A549 (cell line): Measurements from ENCODE around the gene SHCBP1L. TPM values are rescaled to one million over a fixed set of nuclear protein-coding genes. Genes with fewer than 3 reads are reported as not detected.

ENCODE experiments used
- ATAC-seq, 2 experiments: fragments of 200-7000 bp in 1 of 2; fragments of >200 bp in 1 of 2; cut with Nextera tagmentation in 1 of 2; cut with Tn5 transposase in 1 of 2; 3 replicates each; pipeline versions ENCODE4 v1.8.0 to v1.9.1; 2018 to 2020; ENCODE audit warnings: mild to moderate bottlenecking in 1 of 2, moderate library complexity in 1 of 2
- CTCF ChIA-PET: fragments of 300-600 bp; sonication (Branson Sonifier 250); formaldehyde crosslinking; extraction: SDS; loops from one replicate; lab custom pipeline; 2021; ENCODE audit warnings: antibody characterized with exemption, inconsistent platforms; lab: Yijun Ruan, JAX
- POLR2A ChIA-PET: fragments of 350-600 bp; formaldehyde crosslinking; extraction: SDS; loops from one replicate; lab custom pipeline; 2021; ENCODE audit warnings: antibody characterized with exemption, inconsistent platforms; lab: Yijun Ruan, JAX
- DNase-seq, 2 experiments: peaks; one replicate each; pipeline versions ENCODE4 v3.0.0 to v3.0.0-alpha.2; 2011 to 2016; ENCODE audit warnings: low read depth in 1 of 2, low spot score in 1 of 2
- FAIRE-seq: peaks from 2 replicates; lab custom pipeline; 2011; peaks lifted over from hg19 to GRCh38; lab: Jason Lieb, UNC
- H3K27ac ChIP-seq, 2 experiments: fragments of >200 bp; sonication (Bioruptor Twin); formaldehyde crosslinking; 3 replicates each; pipeline ENCODE4 v1.5.1; 2016 to 2017
- H3K4me1 ChIP-seq: fragments of >200 bp; sonication (Bioruptor Twin); formaldehyde crosslinking; 3 replicates; pipeline ENCODE4 v1.6.1; 2016
- H3K4me2 ChIP-seq: fragments of >200 bp; sonication (Bioruptor Twin); formaldehyde crosslinking; 3 replicates; pipeline ENCODE4 v1.6.1; 2016
- H3K4me3 ChIP-seq: fragments of >200 bp; sonication (Bioruptor Twin); formaldehyde crosslinking; 3 replicates; pipeline ENCODE4 v1.5.1; 2016
- H3K9me3 ChIP-seq: fragments of >200 bp; sonication (Bioruptor Twin); formaldehyde crosslinking; 3 replicates; pipeline ENCODE4 v1.6.1; 2016
- CBX8 ChIP-seq: fragments of 200-600 bp; sonication (generic); IDR thresholded peaks from 2 replicates; pipeline ENCODE4 v1.6.1; 2016
- CEBPB ChIP-seq, 2 experiments: fragments of >200 bp in 1 of 2; sonication (Bioruptor Twin) in 1 of 2; formaldehyde crosslinking in 1 of 2; IDR thresholded peaks; 2 replicates each; pipeline ENCODE4 v1.6.1; 2012 to 2016
- FOSB ChIP-seq: fragments of 250-450 bp; sonication (Bioruptor Pico); IDR thresholded peaks from 2 replicates; pipeline ENCODE4 v1.5.0; 2020; ENCODE audit warnings: mild to moderate bottlenecking, moderate library complexity
- GATA3 ChIP-seq: IDR thresholded peaks from 2 replicates; pipeline ENCODE4 v1.6.1; 2012; ENCODE audit warnings: borderline replicate concordance
- HDAC2 ChIP-seq: fragments of 200-600 bp; sonication (generic); IDR thresholded peaks from 2 replicates; pipeline ENCODE4 v1.6.1; 2016
- HOXB13 ChIP-seq: fragments of 250-450 bp; sonication (Bioruptor Pico); IDR thresholded peaks from 2 replicates; pipeline ENCODE4 v1.5.0; 2020; ENCODE audit warnings: low read depth, mild to moderate bottlenecking, moderate library complexity
- HOXB5 ChIP-seq: fragments of 250-450 bp; sonication (Bioruptor Pico); IDR thresholded peaks from 2 replicates; pipeline ENCODE4 v1.5.0; 2020; ENCODE audit warnings: mild to moderate bottlenecking, moderate library complexity
- KDM5A ChIP-seq: fragments of 200-600 bp; sonication (generic); IDR thresholded peaks from 2 replicates; pipeline ENCODE4 v1.6.1; 2016; ENCODE audit warnings: antibody characterized with exemption, mild to moderate bottlenecking
- MAFK ChIP-seq: fragments of 450-650 bp; IDR thresholded peaks from 2 replicates; pipeline ENCODE4 v1.6.1; 2014; ENCODE audit not compliant: partially characterized antibody
- NFE2L2 ChIP-seq: fragments of 150-350 bp; conservative IDR thresholded peaks from 2 replicates; pipeline ENCODE4 v1.6.1; 2014; ENCODE audit warnings: low read length
- NPAS2 ChIP-seq: fragments of 250-450 bp; sonication (Bioruptor Pico); IDR thresholded peaks from 2 replicates; pipeline ENCODE4 v1.8.0; 2022; ENCODE audit warnings: mild to moderate bottlenecking, moderate library complexity, borderline replicate concordance
- NR3C1 ChIP-seq: fragments of >200 bp; sonication (Bioruptor Twin); formaldehyde crosslinking; IDR thresholded peaks from 3 replicates; pipeline ENCODE4 v1.6.1; 2017
- POLR2AphosphoS2 ChIP-seq: conservative IDR thresholded peaks from 2 replicates; pipeline ENCODE4 v1.6.1; 2012; ENCODE audit warnings: low read length, improper control_type of control experiment, inconsistent platforms
- RARB ChIP-seq: fragments of 250-450 bp; sonication (Bioruptor Pico); IDR thresholded peaks from 2 replicates; pipeline ENCODE4 v1.8.0; 2021; ENCODE audit warnings: mild to moderate bottlenecking, moderate library complexity
- RNF2 ChIP-seq: fragments of 200-600 bp; sonication (generic); IDR thresholded peaks from 2 replicates; pipeline ENCODE4 v1.6.1; 2016; ENCODE audit warnings: low read depth, mild to moderate bottlenecking, antibody characterized with exemption, moderate library complexity, borderline replicate concordance
- SMC3 ChIP-seq: fragments of >200 bp; sonication (Bioruptor Twin); formaldehyde crosslinking; IDR thresholded peaks from 3 replicates; pipeline ENCODE4 v1.6.1; 2018; ENCODE audit warnings: inconsistent platforms
- TP53 ChIP-seq: fragments of 250-450 bp; sonication (Bioruptor Pico); IDR thresholded peaks from 2 replicates; pipeline ENCODE4 v1.5.0; 2021; ENCODE audit warnings: mild to moderate bottlenecking, moderate library complexity
- ZC3H11A ChIP-seq: fragments of 450-650 bp; IDR thresholded peaks from 2 replicates; pipeline ENCODE4 v1.6.1; 2014; ENCODE audit warnings: antibody characterized with exemption, mild to moderate bottlenecking
- ZNF302 ChIP-seq: fragments of 250-450 bp; sonication (Bioruptor Pico); IDR thresholded peaks from 2 replicates; pipeline ENCODE4 v1.9.0; 2021; ENCODE audit warnings: inconsistent platforms, mild to moderate bottlenecking, moderate library complexity
- WGBS: methylation state at CpG from one replicate; pipeline ENCODE4 v1.1.6; 2017; ENCODE audit errors: missing lambda C conversion rate; 5-methylcytosine and 5-hydroxymethylcytosine counted together
- polyA plus RNA-seq, 4 experiments: library from polyadenylated mRNA; depleted of rRNA in 3 of 4; stranded (reverse); fragments of >200 nt; fragmentation: RNase III in 1 of 4; extraction: RNeasy Plus Mini Kit Qiagen cat#74134 plus additional on column Dnase treatment in 1 of 4; gene quantifications; 2 replicates in 3 of 4; 3 replicates in 1 of 4; pipeline ENCODE4 v1.2.3, GENCODE V29; 2011 to 2017
- TF ChIP-seq, protein P1 (sequence below): fragments of 150-350 bp; IDR thresholded peaks from 2 replicates; pipeline ENCODE4 v1.6.1; 2014; ENCODE audit warnings: low read depth, mild to moderate bottlenecking, low read length
- TF ChIP-seq, protein P2 (sequence below): IDR thresholded peaks from 2 replicates; pipeline ENCODE4 v1.6.1; 2012
- TF ChIP-seq, protein P3 (sequence below): fragments of 250-450 bp; sonication (Bioruptor Pico); IDR thresholded peaks from 2 replicates; pipeline ENCODE4 v1.5.0; 2020; ENCODE audit warnings: low read depth, mild to moderate bottlenecking, moderate library complexity

SHCBP1L gene
- polyA plus RNA-seq, 2 of the 4 experiments (the other 2 are of a cell fraction), result not detected

DNA sequence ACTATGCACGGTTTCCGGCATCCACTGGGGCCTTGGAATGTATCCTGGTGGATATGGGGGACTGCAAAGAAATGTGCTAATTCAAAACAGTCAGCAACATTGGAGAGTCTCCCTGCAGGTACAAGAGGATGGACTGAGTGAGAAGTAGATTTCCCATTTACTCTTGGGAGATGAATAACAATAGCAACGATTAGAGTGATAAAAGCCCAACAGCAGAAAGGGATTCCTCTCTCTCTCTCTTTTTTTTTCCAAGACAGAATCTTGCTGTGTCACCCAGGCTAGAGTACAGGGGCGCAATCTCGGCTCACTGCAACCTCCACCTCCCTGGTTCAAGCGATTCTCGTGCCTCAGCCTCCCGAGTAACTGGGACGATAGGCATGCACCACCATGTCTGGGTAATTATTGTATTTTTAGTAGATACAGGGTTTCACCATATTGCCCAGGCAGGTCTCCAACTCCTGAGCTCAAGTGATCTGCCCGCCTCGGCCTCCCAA is 5.0 kb upstream of the SHCBP1L start:
- H3K4me2 ChIP-seq, result no peak overlapping the region
- WGBS, result 79% methylated on average over 11 of the region's 11 CpGs
- CTCF ChIA-PET, result no interaction called here
- no peak for DNase-seq
- no peak overlapping the region for H3K27ac ChIP-seq
- ATAC-seq, result no peak
- H3K4me3 ChIP-seq, result no peak overlapping the region
- POLR2A ChIA-PET, result no interaction called here
- FAIRE-seq, result no peak
- no peak for TF ChIP-seq ZC3H11A
- TF ChIP-seq SMC3, result no peak
- no peak for TF ChIP-seq RNF2
- no peak for TF ChIP-seq MAFK
- no peak for TF ChIP-seq KDM5A
- no peak for TF ChIP-seq CBX8
- TF ChIP-seq, protein P1, sequence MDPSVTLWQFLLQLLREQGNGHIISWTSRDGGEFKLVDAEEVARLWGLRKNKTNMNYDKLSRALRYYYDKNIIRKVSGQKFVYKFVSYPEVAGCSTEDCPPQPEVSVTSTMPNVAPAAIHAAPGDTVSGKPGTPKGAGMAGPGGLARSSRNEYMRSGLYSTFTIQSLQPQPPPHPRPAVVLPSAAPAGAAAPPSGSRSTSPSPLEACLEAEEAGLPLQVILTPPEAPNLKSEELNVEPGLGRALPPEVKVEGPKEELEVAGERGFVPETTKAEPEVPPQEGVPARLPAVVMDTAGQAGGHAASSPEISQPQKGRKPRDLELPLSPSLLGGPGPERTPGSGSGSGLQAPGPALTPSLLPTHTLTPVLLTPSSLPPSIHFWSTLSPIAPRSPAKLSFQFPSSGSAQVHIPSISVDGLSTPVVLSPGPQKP, result no peak
- TF ChIP-seq HOXB5 (CRISPR knock-in tag), result no peak
- H3K4me1 ChIP-seq, result peaks cover 2% of the 10 kb centered on the region
- H3K9me3 ChIP-seq, result no peaks in the 10 kb centered on the region

DNA sequence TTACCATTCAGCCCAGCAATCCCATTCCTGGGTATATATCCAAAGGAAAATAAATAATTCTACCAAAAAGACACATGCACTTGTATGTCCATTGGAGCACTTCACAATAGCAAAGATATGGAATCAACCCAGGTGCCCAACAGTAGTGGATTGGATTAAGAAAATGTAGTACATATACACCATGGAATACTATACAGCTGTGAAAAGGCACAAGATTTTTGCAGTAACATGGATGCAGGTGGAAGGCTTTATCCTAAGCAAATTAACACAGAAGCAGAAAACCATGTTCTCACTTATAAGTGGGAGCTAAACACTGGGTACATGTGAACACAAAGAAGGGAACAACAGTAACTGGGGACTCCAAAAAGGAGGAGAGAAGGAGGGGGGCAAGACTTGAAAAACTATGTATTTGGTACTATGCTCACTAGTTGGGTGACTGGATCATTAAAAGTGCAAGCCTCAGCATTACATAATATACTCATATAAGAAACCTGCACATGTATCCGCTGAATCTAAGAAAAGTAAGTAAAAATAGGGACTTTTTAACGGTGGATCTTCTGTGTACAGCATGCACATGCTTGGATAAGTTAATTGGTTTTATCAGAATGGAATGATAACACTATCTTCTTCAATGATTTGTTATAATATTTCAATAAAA is 3.9 kb upstream of the SHCBP1L start:
- POLR2A ChIA-PET, result no interaction called here
- ATAC-seq, result no peak
- CTCF ChIA-PET, result interaction anchor here (2.7 kb wide), 1 partner anchor 362 kb away, joined by 6 read pairs; no protein-coding TSS in a partner anchor
- no peak overlapping the region for H3K4me2 ChIP-seq
- H3K9me3 ChIP-seq, result no peaks in the 10 kb centered on the region
- H3K4me1 ChIP-seq, result no peaks in the 10 kb centered on the region
- DNase-seq, result no peak
- WGBS, result 65% methylated on average over 2 of the region's 2 CpGs
- FAIRE-seq, result no peak
- H3K27ac ChIP-seq, result no peak overlapping the region
- peak; percentile 21 for TF ChIP-seq MAFK
- no peak for TF ChIP-seq CEBPB (IDR thresholded peaks at IDR 0.05)
- TF ChIP-seq FOSB, result no peak
- TF ChIP-seq GATA3, result no peak
- no peak for TF ChIP-seq HDAC2
- H3K4me3 ChIP-seq, result no peak overlapping the region

DNA sequence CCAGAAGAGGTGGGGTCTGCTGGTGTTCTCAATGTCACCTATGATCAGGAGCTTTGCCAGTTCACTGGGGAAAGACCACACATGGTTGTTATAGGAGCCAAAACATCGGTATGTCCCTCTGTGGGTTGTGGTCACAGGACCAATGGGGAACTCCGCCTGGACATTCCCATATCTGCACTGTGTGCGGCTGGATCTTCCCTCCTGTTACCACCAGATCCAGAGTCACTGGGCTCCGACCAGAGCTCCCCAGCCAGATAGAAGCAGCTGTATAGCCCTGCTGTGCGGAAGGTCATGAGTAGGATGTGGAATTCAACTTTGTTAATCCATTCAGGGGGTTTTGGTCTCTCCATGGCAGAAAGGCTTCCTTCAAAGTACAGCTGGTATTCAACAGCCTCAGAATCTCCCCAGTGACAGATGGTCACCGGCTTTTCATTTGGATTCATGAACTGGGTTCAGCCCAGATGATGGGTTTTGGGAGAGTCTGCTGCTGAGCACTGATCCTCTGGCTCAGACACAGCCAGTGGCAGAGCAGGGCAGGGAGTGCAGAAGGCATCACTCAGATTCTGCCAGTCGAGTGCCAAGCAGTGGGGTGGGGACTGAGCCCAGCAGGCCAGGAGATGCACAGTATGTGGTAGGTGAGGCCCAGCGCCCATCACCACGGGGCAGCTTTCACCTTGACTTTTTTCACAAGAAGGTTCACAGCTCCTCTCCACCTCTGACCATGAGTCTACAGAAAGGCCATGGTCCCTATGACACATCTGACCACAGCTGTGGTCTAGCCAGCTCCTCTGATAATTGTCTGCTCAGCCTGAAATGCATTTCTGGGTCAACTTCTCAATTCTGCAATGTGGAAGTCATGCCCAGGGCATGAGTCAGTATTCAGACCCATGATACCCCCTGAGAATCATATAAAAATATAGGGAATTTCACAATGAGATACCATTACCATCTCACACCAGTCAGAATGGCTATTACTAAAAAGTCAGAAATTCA is 2.9 kb upstream of the SHCBP1L start:
- FAIRE-seq (no peak), ATAC-seq (peak; percentile 60 to 64; a peak in 5 of 6 replicates), DNase-seq (peak in 1 of 2 experiments; percentile 13)
- TF ChIP-seq NR3C1 (no peak), MAFK (no peak), ZNF302 (CRISPR knock-in tag) (no peak), TP53 (CRISPR knock-in tag) (no peak), RNF2 (no peak), HOXB13 (no peak), POLR2AphosphoS2 (no peak), RARB (CRISPR knock-in tag) (no peak), NFE2L2 (no peak), SMC3 (no peak), NPAS2 (CRISPR knock-in tag) (no peak)
- TF ChIP-seq, protein P2, sequence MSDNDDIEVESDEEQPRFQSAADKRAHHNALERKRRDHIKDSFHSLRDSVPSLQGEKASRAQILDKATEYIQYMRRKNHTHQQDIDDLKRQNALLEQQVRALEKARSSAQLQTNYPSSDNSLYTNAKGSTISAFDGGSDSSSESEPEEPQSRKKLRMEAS, result no peak
- TF ChIP-seq, protein P3, sequence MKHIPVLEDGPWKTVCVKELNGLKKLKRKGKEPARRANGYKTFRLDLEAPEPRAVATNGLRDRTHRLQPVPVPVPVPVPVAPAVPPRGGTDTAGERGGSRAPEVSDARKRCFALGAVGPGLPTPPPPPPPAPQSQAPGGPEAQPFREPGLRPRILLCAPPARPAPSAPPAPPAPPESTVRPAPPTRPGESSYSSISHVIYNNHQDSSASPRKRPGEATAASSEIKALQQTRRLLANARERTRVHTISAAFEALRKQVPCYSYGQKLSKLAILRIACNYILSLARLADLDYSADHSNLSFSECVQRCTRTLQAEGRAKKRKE (CRISPR knock-in tag), result no peak
- Histone ChIP-seq H3K27ac (no peak overlapping the region), H3K9me3 (no peaks in the 10 kb centered on the region), H3K4me2 (no peak overlapping the region), H3K4me1 (no peaks in the 10 kb centered on the region), H3K4me3 (no peak overlapping the region)
- POLR2A ChIA-PET, result no interaction called here
- CTCF ChIA-PET, result interaction anchor here (0.8 to 2.7 kb wide), 4 partner anchors 73 to 363 kb away, joined by 3 to 6 read pairs (median 4); no protein-coding TSS in a partner anchor
- WGBS, result 85% methylated on average over 9 of the region's 9 CpGs
